Stimulated activated naive B cell treated with anti-CD40 and anti-IgM and Interleukin-4, amounts not matched to agents 10 μg/mL and 1 μg/mL and 100 μg/mL, for 72 hours (primary cell): ENCODE results near the gene GRIN1.
"Not testable (repeated sequence)": the region's sequence is repeated elsewhere in the genome, so short reads cannot be mapped to it uniquely, and the experiment has no call there.

ENCODE experiments used
- ATAC-seq, 2 donors: fragments of 150-1000 bp; cut with Tn5 transposase; replicated peaks; 2 replicates each; pipeline ENCODE4 v1.10.0; 2021; ENCODE audit warnings: moderate library complexity in 1 of 2
- DNase-seq: peaks from one replicate; pipeline ENCODE4 v3.0.0; 2021
- H3K27ac Mint-ChIP-seq: one replicate; pipeline ENCODE4 v1.8.0; 2022; ENCODE audit warnings: mild to moderate bottlenecking, mixed read lengths
- H3K27me3 Mint-ChIP-seq, 2 donors: one replicate each; pipeline ENCODE4 v1.8.0; 2022; ENCODE audit warnings: mixed read lengths in 2 of 2
- H3K36me3 Mint-ChIP-seq, 2 donors: one replicate each; pipeline ENCODE4 v1.8.0; 2022; ENCODE audit warnings: mixed read lengths in 2 of 2, mild to moderate bottlenecking in 1 of 2
- H3K4me1 Mint-ChIP-seq, 2 donors: one replicate each; pipeline ENCODE4 v1.8.0; 2022; ENCODE audit warnings: mixed read lengths in 2 of 2, mild to moderate bottlenecking in 1 of 2
- H3K4me3 Mint-ChIP-seq, 2 donors: one replicate each; pipeline ENCODE4 v1.8.0; 2022; ENCODE audit warnings: mild to moderate bottlenecking in 2 of 2, mixed read lengths in 2 of 2, moderate library complexity in 1 of 2
- H3K9me3 Mint-ChIP-seq, 2 donors: one replicate each; pipeline ENCODE4 v1.8.0; 2022; ENCODE audit warnings: mixed read lengths in 2 of 2, mild to moderate bottlenecking in 1 of 2

GRIN1 gene

GRCh38 chr9:137129456-137130175 is 9.3 kb upstream of the GRIN1 start:
- peaks cover 18 to 28% of the 10 kb centered on the region in 2 donors for H3K4me1 Mint-ChIP-seq
- peak overlapping the region; percentile 81 to 97 for H3K4me3 Mint-ChIP-seq
- DNase-seq (peak; percentile 88), ATAC-seq (peak; percentile 96 to 97)
- H3K36me3 Mint-ChIP-seq, result peaks cover 2 to 16% of the 10 kb centered on the region in 2 donors
- H3K27ac Mint-ChIP-seq, result peak overlapping the region; percentile 88
- no peaks in the 10 kb centered on the region for H3K9me3 Mint-ChIP-seq
- peaks cover 0 to under 1% of the 10 kb centered on the region in 2 donors for H3K27me3 Mint-ChIP-seq

GRCh38 chr9:137130176-137130755 is 8.7 kb upstream of the GRIN1 start:
- peak overlapping the region; percentile 91 for H3K27ac Mint-ChIP-seq
- H3K4me3 Mint-ChIP-seq, result peak overlapping the region; percentile 85 to 87
- DNase-seq (no peak), ATAC-seq (peak; percentile 15 to 17)
- H3K27me3 Mint-ChIP-seq, result peaks cover 0 to 4% of the 10 kb centered on the region in 2 donors
- H3K9me3 Mint-ChIP-seq, result no peaks in the 10 kb centered on the region
- H3K4me1 Mint-ChIP-seq, result peaks cover 18 to 28% of the 10 kb centered on the region in 2 donors
- peaks cover 2 to 16% of the 10 kb centered on the region in 2 donors for H3K36me3 Mint-ChIP-seq

- Mint-ChIP-seq H3K4me3 (no peak overlapping the region), H3K9me3 (no peaks in the 10 kb centered on the region), H3K27me3 (peaks cover 31% of the 10 kb centered on the region in 2 donors), H3K36me3 (no peaks in the 10 kb centered on the region), H3K27ac (no peak overlapping the region), H3K4me1 (peaks cover 6 to 17% of the 10 kb centered on the region in 2 donors)
- ATAC-seq (no peak), DNase-seq (no peak)
Observed at GRCh38 chr9:137134191-137134590, 4.8 kb upstream of the GRIN1 start.

DNA sequence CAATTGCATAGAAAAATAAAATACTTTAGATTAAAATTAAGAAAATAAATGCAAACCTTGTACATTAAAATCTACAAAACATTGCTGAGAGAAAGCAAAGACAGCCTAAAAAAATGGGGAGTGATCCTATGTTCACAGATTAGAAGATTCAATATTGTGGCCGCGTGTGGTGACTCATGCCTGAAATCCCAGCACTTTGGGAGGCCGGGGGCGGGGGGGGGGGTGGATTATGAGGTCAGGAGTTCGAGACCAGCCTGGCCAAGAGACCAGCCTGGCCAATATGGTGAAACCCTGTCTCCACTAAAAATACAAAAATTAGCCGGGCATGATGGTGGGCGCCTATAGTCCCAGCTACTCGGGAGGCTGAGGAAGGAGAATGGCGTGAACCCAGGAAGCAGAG is 3.8 kb upstream of the GRIN1 start:
- DNase-seq, ATAC-seq, H3K36me3 Mint-ChIP-seq, H3K4me3 Mint-ChIP-seq, H3K9me3 Mint-ChIP-seq, H3K27ac Mint-ChIP-seq: not testable (repeated sequence)
- Mint-ChIP-seq H3K27me3 (peaks cover 40% of the 10 kb centered on the region in 2 donors), H3K4me1 (peaks cover 10 to 17% of the 10 kb centered on the region in 2 donors)

GRCh38 chr9:137136261-137136880 is 2.6 kb upstream of the GRIN1 start:
- no peak for ATAC-seq
- Mint-ChIP-seq H3K9me3 (no peaks in the 10 kb centered on the region), H3K4me3 (no peak overlapping the region), H3K36me3 (no peaks in the 10 kb centered on the region), H3K27ac (no peak overlapping the region), H3K27me3 (peaks cover 52% of the 10 kb centered on the region in 2 donors), H3K4me1 (peaks cover 11 to 12% of the 10 kb centered on the region in 2 donors)
- no peak for DNase-seq

GRCh38 chr9:137136881-137137607 is 1.9 kb upstream of the GRIN1 start:
- Mint-ChIP-seq H3K4me1 (peaks cover 11 to 12% of the 10 kb centered on the region in 2 donors), H3K27me3 (peaks cover 59% of the 10 kb centered on the region in 2 donors), H3K4me3 (no peak overlapping the region), H3K27ac (no peak overlapping the region), H3K36me3 (no peaks in the 10 kb centered on the region), H3K9me3 (no peaks in the 10 kb centered on the region)
- DNase-seq, result no peak
- ATAC-seq, result no peak

DNA sequence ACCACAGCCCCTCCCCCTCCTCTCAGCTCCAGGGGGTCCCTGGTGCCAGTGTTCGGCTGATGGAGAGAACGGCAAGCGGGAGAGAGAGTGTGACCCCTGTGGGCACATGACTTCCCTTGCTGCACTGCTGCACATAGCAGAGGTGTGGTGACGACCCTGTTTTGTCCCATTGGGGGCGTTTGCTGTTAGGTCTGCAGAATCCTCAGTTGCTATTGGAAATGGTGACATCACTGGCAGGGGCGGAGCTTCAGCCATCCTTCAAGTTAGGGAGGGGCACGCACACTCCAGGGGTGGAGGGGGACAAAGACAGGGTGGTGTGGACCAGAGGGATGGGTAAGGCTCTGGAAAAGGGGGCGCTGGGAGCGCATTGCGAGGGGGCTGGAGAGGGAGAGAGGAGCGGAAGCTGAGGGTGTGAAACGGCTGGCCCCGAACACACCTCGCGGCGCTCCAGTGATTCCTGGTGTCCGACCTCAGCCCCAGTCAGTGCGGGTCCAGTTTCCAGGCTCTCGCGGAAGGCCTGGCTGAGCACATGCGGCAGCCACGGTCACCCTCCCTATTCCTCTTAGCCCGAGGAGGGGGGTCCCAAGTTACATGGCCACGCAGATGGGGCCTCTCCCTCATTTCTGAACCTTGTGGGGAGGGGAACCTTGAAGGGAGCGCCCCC is 764 bp upstream of the GRIN1 start:
- Mint-ChIP-seq H3K4me1 (peaks cover 11 to 12% of the 10 kb centered on the region in 2 donors), H3K27ac (peak overlapping the region; percentile 78), H3K9me3 (no peaks in the 10 kb centered on the region), H3K4me3 (no peak overlapping the region), H3K36me3 (no peaks in the 10 kb centered on the region), H3K27me3 (peaks cover 66 to 68% of the 10 kb centered on the region in 2 donors)
- DNase-seq (no peak), ATAC-seq (no peak)

DNA sequence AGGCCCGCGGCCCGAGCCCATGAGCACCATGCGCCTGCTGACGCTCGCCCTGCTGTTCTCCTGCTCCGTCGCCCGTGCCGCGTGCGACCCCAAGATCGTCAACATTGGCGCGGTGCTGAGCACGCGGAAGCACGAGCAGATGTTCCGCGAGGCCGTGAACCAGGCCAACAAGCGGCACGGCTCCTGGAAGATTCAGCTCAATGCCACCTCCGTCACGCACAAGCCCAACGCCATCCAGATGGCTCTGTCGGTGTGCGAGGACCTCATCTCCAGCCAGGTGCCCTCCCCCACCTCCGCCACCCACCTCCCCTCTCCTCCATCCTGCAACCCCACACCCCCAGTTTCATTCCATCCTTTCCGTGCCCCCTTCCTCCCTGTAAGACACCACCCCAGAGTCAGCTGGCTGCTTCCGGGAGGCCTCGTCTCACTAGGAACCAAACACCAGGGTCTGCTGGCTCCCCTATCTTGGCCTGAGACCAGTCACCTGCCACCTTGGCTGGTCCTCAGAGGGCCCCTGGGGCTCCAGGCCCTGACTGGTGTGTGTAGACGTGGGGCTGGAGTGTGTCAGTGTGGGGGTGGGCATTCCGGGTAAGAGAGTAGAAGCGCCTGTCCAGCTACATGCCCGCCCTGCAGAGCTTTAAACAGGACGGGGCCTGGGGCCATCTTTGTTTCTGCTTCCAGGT is 655 bp downstream of the GRIN1 start:
- Mint-ChIP-seq H3K27me3 (peaks cover 80 to 83% of the 10 kb centered on the region in 2 donors), H3K9me3 (no peaks in the 10 kb centered on the region), H3K4me3 (peak overlapping the region in 1 of 2 donors; percentile 26), H3K27ac (peak overlapping the region; percentile 70), H3K4me1 (peaks cover 12 to 13% of the 10 kb centered on the region in 2 donors), H3K36me3 (no peaks in the 10 kb centered on the region)
- DNase-seq, result no peak
- no peak for ATAC-seq

- Mint-ChIP-seq H3K27me3 (peaks cover 77 to 84% of the 10 kb centered on the region in 2 donors), H3K36me3 (no peaks in the 10 kb centered on the region), H3K9me3 (no peaks in the 10 kb centered on the region), H3K4me3 (no peak overlapping the region), H3K27ac (no peak overlapping the region), H3K4me1 (peaks cover 12 to 13% of the 10 kb centered on the region in 2 donors)
- DNase-seq (no peak), ATAC-seq (no peak)
Observed at GRCh38 chr9:137140151-137141012, 1.4 kb downstream of the GRIN1 start.

DNA sequence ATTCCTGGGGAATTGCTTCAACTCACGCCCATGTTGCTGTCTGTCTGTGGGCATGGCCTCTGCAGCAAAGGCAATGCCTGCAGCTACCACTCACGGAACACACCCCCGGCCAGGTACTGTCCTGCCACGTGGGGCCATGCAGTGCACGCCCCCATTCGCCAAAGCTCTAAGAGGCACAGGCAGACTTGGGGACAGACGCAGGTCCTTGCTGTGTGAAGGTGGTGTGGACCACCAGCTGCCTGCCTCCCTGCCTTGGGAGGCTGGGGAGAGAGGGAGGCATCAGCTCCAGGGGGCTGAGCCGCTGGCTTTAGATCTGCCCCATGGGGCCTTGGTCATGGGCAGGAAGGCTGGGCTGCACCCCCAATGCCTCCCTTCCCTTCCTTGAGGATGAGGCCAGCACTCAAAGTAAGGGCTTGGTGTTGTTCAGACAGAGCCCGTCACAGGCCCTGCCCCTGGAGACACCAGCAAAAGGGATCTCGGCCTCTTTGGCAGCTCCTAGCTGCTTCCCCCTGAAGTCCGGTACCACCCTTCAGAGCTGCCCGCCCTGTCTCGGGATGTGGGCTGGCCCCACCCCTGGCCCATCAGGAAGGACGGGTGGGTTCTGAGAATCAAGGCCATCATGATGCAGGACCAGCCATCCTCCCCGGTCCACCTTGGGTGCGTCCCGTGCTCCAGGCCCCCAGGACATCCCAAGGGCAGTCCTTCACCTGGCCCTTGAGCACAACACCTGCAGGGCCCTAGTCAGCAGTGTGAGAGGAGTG is 2.3 kb downstream of the GRIN1 start:
- Mint-ChIP-seq H3K4me1 (peaks cover 12 to 13% of the 10 kb centered on the region in 2 donors), H3K27me3 (peaks cover 72 to 82% of the 10 kb centered on the region in 2 donors), H3K4me3 (no peak overlapping the region), H3K27ac (no peak overlapping the region), H3K9me3 (no peaks in the 10 kb centered on the region), H3K36me3 (no peaks in the 10 kb centered on the region)
- ATAC-seq (no peak), DNase-seq (no peak)

DNA sequence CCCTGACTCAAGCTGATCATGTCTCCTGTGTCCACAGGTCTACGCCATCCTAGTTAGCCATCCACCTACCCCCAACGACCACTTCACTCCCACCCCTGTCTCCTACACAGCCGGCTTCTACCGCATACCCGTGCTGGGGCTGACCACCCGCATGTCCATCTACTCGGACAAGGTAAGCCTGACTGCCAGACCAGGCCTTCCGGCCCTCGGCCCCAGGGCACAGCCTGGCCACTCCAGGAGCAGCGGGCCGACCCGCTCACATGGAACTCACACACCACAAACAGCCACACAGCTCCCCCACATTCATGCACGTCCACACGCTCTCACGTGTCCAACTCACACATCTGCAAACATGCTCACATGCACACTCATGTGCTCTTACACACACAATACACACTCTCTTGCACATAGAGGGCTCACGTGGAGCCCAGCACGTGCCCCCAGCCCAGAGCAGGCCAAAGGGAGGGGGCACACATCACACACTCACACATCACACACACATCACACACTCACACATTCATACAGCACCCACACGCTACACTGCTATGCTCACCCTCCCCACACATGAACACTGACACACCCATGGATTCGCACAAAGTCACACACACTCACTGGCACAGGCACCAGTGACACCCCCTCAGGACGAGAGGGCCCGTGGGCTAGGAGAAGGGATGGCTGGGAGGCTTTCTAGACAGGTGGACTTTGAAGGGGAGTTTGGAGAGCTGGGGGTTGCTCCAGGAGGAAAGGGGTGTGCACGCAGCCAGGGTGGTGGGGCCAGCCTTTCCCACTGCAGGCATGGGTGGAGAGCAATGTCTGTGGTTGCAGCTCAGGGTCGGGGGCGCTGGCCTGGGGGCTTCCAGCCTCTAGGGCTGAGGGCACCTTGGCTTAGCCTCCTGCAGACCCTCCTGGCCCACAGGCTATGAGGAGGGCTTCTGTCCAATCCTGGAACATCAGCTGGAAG is 3.3 kb downstream of the GRIN1 start:
- ATAC-seq, result no peak
- Mint-ChIP-seq H3K36me3 (no peaks in the 10 kb centered on the region), H3K4me3 (no peak overlapping the region), H3K27ac (no peak overlapping the region), H3K4me1 (peaks cover 12 to 13% of the 10 kb centered on the region in 2 donors), H3K9me3 (no peaks in the 10 kb centered on the region), H3K27me3 (peaks cover 74 to 84% of the 10 kb centered on the region in 2 donors)
- no peak for DNase-seq
